ENCODE measurements around the gene ANKRD52. TPM values are rescaled to one million over a fixed set of nuclear protein-coding genes. Genes with fewer than 3 reads are reported as not detected.

ANKRD52 gene
- total RNA-seq, 1 experiment from 2014 or later, result 56.6 TPM

DNA sequence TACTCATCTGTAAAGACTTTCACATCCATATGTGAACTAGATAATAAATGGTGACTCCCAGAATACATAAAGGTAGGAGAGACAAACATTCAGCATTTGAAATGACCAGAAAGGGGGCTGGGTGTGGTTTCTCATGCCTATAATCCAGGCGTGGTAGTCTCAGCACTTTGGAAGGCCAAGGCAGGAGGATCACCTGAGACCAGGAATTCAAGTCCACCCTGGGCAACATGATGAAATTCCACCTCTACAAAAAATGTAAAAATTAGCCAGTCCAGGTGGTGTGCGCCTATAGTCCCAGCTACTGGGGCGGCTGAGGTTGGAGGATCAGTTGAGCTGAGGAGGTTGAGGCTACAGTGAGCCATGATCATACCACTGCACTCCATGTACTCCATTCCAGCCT is 46.1 kb upstream of the ANKRD52 start (continued):
- TF ChIP-seq, protein P1, sequence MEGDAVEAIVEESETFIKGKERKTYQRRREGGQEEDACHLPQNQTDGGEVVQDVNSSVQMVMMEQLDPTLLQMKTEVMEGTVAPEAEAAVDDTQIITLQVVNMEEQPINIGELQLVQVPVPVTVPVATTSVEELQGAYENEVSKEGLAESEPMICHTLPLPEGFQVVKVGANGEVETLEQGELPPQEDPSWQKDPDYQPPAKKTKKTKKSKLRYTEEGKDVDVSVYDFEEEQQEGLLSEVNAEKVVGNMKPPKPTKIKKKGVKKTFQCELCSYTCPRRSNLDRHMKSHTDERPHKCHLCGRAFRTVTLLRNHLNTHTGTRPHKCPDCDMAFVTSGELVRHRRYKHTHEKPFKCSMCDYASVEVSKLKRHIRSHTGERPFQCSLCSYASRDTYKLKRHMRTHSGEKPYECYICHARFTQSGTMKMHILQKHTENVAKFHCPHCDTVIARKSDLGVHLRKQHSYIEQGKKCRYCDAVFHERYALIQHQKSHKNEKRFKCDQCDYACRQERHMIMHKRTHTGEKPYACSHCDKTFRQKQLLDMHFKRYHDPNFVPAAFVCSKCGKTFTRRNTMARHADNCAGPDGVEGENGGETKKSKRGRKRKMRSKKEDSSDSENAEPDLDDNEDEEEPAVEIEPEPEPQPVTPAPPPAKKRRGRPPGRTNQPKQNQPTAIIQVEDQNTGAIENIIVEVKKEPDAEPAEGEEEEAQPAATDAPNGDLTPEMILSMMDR (IDR thresholded peaks at IDR 0.05 in 2 of 3, conservative IDR thresholded peaks at IDR 0.05 in 1 of 3; ENCODE audit: borderline replicate concordance in 1 of 3, insufficient read depth in 1 of 3, low read depth in 2 of 3, low read length in 2 of 3), result no peak
- TF ChIP-seq SRF (IDR thresholded peaks at IDR 0.05; ENCODE audit: low read depth) (no peak), CEBPB (IDR thresholded peaks at IDR 0.05; ENCODE audit: low read depth) (no peak), ATF3 (IDR thresholded peaks at IDR 0.05) (no peak)
- TF ChIP-seq, protein P2, sequence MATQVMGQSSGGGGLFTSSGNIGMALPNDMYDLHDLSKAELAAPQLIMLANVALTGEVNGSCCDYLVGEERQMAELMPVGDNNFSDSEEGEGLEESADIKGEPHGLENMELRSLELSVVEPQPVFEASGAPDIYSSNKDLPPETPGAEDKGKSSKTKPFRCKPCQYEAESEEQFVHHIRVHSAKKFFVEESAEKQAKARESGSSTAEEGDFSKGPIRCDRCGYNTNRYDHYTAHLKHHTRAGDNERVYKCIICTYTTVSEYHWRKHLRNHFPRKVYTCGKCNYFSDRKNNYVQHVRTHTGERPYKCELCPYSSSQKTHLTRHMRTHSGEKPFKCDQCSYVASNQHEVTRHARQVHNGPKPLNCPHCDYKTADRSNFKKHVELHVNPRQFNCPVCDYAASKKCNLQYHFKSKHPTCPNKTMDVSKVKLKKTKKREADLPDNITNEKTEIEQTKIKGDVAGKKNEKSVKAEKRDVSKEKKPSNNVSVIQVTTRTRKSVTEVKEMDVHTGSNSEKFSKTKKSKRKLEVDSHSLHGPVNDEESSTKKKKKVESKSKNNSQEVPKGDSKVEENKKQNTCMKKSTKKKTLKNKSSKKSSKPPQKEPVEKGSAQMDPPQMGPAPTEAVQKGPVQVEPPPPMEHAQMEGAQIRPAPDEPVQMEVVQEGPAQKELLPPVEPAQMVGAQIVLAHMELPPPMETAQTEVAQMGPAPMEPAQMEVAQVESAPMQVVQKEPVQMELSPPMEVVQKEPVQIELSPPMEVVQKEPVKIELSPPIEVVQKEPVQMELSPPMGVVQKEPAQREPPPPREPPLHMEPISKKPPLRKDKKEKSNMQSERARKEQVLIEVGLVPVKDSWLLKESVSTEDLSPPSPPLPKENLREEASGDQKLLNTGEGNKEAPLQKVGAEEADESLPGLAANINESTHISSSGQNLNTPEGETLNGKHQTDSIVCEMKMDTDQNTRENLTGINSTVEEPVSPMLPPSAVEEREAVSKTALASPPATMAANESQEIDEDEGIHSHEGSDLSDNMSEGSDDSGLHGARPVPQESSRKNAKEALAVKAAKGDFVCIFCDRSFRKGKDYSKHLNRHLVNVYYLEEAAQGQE (IDR thresholded peaks at IDR 0.05; ENCODE audit: low read depth), result no peak

DNA sequence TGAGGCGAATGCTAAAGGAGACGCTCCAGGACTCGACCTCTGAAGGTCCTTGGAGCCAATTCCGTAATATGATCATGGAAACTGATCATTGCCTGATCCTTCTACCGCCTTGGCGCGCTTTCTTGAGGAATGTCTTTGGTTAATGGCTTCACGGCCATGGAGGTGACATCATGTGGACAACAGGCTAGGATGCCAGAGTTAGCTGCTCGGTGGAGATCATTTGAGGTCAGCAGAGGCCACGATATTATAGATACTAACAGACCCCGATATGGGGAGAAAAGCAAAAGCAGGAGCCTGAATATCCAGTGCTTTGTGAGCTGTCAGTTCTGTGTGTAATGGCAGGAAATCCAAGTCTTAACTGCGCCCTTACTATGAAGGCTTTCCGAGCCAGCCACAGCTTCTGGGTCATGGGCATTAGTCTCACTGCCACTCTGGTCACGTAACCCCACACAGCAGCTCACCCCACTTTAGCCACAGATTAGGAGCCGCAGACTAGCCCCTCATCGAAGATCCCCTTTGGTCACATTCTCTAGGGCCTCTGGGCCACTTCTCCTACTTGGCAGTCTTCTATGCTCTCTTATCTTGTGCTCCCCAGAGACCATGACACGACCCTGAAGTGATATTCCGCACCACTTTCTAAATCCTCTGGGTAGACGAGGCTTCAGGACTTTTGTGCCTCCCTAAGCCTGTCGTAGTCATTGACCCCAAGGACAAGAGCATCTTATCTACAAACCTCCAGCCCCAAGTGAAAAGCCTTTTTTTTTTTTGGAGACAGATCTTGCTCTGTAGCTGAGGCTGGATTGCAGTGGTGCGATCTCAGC is 42.7 kb upstream of the ANKRD52 start:
- RAD21 ChIA-PET (ENCODE audit: low non-redundant PET in 1 of 2, low total read pairs in 2 of 2, uncharacterized antibody in 2 of 2, unreplicated experiment in 2 of 2), result interaction anchor here in 1 of 2 experiments (1.1 kb wide), 1 partner anchor 9 kb away, joined by 3 read pairs; no protein-coding TSS in a partner anchor
- peak overlapping the region; percentile 74 for H3K27ac ChIP-seq (ENCODE audit: low read depth, low read length)
- peaks cover 46% of the 10 kb centered on the region for H3K79me2 ChIP-seq (ENCODE audit: insufficient read depth, low read length)
- H3K4me2 ChIP-seq (ENCODE audit: low read length), result peak overlapping the region; percentile 93
- intact Hi-C loops (cut with micrococcal nuclease), result loop anchor here (1.0 to 2.0 kb wide), 2 partner anchors 15 to 182 kb away; partner anchors contain the start of gene ZC3H10
- peak overlapping the region; percentile 96 for H3K9ac ChIP-seq (ENCODE audit: low read length)
- ATAC-seq, result peak; percentile 10
- no peaks in the 10 kb centered on the region for H3K9me3 ChIP-seq (ENCODE audit: control insufficient read depth in 1 of 2, insufficient read depth in 1 of 2, low read depth in 1 of 2, low read length in 2 of 2)
- BruUV-seq (replicated peaks), result TSS peak; percentile 87
- peak overlapping the region; percentile 5 for H2AFZ ChIP-seq (ENCODE audit: low read depth, low read length, poor library complexity, severe bottlenecking)
- no peak for DNase-seq (ENCODE audit: low read depth, low spot score)
- H3K4me3 ChIP-seq (replicated peaks in 1 of 2; ENCODE audit: low read depth in 1 of 2, low read length in 2 of 2), result peak overlapping the region; percentile 69 to 99
- no peaks in the 10 kb centered on the region for H3K9me2 ChIP-seq (ENCODE audit: insufficient read depth)
- peaks cover 22 to 44% of the 10 kb centered on the region in 2 experiments; a peak in 3 of 4 replicates for H3K4me1 ChIP-seq (ENCODE audit: control insufficient read depth in 1 of 2, insufficient read depth in 2 of 2, low read length in 2 of 2)
- TF ChIP-seq, protein P2 (IDR thresholded peaks at IDR 0.05; ENCODE audit: low read depth), result no peak
- TF ChIP-seq SRF (IDR thresholded peaks at IDR 0.05; ENCODE audit: low read depth) (no peak; the same call in 1 of the 2 replicates), CBX3 (IDR thresholded peaks at IDR 0.05; ENCODE audit: low read depth) (no peak), FOSL1 (IDR thresholded peaks at IDR 0.05; ENCODE audit: low read depth) (no peak), ATF3 (IDR thresholded peaks at IDR 0.05) (no peak), POLR2AphosphoS5 (IDR thresholded peaks at IDR 0.05; ENCODE audit: low read depth, low read length) (no peak), POLR2A (IDR thresholded peaks at IDR 0.05; ENCODE audit: borderline replicate concordance, extremely low read depth, insufficient read depth, insufficient read length) (no peak)
- CTCF ChIA-PET, result no interaction called here
- POLR2A ChIA-PET, result interaction anchor here (1.2 kb wide), 1 partner anchor 9 kb away, joined by 4 read pairs; no protein-coding TSS in a partner anchor
- H4K20me1 ChIP-seq (ENCODE audit: insufficient read depth), result no peaks in the 10 kb centered on the region
- no peaks in the 10 kb centered on the region for H3K27me3 ChIP-seq (ENCODE audit: insufficient read depth, low read length)
- peaks cover 5 to 12% of the 10 kb centered on the region in 2 experiments; a peak in 2 of 4 replicates for H3K36me3 ChIP-seq (ENCODE audit: control insufficient read depth in 1 of 2, insufficient read depth in 2 of 2, low read length in 2 of 2)

All from HCT116 (cell line).